ENCODE data around the gene PPP3R1.

PPP3R1 gene

DNA sequence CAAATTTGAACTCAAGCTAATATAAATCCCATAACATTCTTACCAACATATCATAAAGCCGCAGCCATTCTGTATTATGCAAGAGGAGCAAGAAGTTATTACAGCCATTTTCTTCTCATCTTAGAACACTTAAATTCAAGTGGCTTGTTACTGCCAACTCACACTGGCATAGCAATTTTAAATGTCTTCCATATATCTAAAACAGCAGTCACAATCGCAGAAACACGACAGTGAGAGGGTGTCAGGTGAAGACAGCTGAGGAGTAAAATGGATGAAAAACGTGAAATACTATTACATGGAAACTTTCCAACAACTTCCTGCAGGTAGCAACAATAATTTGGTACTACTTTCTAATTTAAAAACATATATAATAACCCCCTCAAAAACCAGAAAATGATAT lies 17.9 kb downstream of the PPP3R1 start:
- TF ChIP-seq, protein P1, sequence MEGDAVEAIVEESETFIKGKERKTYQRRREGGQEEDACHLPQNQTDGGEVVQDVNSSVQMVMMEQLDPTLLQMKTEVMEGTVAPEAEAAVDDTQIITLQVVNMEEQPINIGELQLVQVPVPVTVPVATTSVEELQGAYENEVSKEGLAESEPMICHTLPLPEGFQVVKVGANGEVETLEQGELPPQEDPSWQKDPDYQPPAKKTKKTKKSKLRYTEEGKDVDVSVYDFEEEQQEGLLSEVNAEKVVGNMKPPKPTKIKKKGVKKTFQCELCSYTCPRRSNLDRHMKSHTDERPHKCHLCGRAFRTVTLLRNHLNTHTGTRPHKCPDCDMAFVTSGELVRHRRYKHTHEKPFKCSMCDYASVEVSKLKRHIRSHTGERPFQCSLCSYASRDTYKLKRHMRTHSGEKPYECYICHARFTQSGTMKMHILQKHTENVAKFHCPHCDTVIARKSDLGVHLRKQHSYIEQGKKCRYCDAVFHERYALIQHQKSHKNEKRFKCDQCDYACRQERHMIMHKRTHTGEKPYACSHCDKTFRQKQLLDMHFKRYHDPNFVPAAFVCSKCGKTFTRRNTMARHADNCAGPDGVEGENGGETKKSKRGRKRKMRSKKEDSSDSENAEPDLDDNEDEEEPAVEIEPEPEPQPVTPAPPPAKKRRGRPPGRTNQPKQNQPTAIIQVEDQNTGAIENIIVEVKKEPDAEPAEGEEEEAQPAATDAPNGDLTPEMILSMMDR (IDR thresholded peaks at IDR 0.05; ENCODE audit: insufficient read depth, low read depth, low read length, missing control alignments): no peak
- no peak for DNase-seq (ENCODE audit: low read depth)
- H3K4me3 ChIP-seq (ENCODE audit: low read depth, low read length): no peak overlapping the region

DNA sequence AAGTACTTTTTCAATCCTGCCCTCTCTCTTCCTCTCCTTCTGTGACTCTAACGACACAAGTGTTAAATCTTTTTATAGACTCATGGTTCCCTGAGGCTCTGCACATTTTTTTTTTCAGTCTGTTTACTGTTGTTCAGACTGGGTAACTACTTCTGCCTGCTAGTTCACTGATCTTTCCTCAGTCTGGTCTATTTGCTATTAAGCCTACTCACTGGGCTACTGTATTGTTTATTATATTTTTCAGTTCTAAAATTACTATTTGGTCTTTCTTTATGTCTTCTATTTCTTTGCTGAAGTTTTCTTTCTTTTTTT lies 21.3 kb downstream of the PPP3R1 start:
- TF ChIP-seq, protein P1 (IDR thresholded peaks at IDR 0.05; ENCODE audit: insufficient read depth, low read depth, low read length, missing control alignments): no peak
- no peak for DNase-seq (ENCODE audit: low read depth)
- H3K4me3 ChIP-seq (ENCODE audit: low read depth, low read length): no peak overlapping the region

DNA sequence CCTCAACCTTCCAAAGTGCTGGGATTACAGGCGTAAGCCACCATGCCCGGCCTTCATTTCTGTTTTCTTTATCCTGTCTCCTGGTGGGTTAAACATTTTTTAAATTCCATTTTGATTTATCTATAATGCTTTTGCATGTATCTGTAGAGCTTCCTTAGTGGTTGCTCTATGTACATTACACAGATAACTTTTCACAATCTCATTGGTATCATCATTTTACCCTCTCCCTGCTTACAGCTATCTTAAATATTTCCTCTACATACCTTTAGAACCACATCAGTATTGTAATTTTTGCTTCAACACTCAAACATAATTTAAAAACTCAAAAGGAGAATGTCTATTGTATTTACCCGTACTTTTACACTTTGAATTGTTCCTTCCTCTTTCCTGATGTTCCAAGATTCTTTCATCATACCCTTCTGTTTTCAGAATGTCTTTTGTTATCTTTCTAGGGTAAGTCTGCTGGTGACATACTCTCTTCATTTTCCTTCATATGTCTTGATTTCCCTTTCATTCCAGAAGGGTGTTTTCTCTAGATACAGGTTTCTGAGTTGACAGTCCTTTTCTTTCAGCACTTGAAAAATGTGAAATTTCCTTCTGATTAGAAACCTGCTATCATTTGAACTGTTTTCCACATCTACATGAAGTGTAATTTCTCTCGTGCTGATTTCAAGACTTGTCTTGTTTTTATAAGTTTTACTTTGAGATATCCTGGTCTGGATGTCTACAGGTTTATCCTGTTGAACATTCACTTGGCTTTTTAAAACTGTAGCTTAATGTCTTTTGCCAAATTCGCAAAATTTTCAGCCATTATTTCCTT lies 21.9 kb downstream of the PPP3R1 start:
- TF ChIP-seq, protein P1 (IDR thresholded peaks at IDR 0.05; ENCODE audit: insufficient read depth, low read depth, low read length, missing control alignments): no peak
- no peak for DNase-seq (ENCODE audit: low read depth)
- no peak overlapping the region for H3K4me3 ChIP-seq (ENCODE audit: low read depth, low read length)

DNA sequence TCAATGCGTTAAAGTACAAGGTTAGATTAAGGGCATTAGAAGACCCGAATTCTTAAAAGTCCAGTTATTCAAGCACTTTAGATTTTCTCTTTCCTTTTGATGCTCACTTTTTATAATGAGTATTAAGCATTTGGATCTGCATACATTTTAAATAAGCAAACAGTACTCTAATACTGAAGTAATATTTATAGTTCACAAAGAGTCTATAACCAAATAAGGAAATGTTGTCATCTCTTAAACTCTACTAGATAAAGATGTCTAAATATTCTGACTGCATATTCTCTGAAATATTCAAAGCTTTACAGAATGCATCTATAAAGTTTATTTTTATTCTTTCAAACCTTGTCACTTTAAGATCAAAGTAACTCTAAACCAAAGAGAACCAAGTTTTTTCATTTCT lies 25.5 kb downstream of the PPP3R1 start:
- DNase-seq (ENCODE audit: low read depth): no peak
- H3K4me3 ChIP-seq (ENCODE audit: low read depth, low read length): no peak overlapping the region
- TF ChIP-seq, protein P1 (IDR thresholded peaks at IDR 0.05; ENCODE audit: insufficient read depth, low read depth, low read length, missing control alignments): no peak

DNA sequence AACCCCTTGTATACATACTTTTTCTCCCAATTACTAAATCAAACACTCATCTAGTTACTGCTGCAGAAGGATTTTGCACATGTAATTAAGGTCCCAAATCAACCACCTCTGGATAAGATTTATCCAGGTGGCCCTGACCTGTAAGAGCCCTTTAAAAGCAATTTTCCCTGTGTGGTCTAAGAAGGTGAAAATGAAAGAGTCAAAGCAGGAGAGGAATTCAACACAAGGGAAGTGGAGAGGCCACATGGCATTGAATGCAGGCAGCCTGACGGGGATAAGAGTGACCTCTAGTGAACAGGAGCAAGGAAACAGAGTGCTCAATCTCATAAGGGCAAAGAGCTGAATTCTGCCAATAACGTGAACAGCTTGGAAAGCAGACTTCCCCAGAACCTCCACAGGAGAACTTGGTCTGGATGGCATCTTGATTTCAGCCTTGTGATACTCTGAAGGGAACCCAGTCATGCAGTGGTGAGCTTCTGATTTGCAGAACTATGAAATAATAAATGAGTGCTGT lies 27.2 kb downstream of the PPP3R1 start:
- TF ChIP-seq, protein P1 (IDR thresholded peaks at IDR 0.05; ENCODE audit: insufficient read depth, low read depth, low read length, missing control alignments): peak; percentile 27
- no peak overlapping the region for H3K4me3 ChIP-seq (ENCODE audit: low read depth, low read length)
- DNase-seq (ENCODE audit: low read depth): peak; percentile 61

DNA sequence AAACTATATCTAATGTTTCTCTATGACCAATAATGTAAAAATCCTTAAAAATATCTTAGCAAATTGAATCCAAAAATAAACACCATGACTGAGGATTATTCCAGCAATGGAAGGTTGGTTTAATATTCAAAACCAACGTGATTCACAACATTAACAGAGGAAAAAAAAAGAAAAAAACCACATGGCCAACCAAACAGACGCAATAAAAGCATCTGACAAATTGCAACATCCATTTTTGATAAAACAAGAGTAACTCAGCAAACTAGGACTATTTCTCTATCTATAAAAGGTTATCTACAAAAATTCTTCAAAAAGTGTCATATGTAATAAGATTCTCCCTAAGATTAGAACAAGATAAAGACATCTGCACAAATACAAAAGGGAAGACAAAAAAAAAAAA lies 28.9 kb downstream of the PPP3R1 start:
- TF ChIP-seq, protein P1 (IDR thresholded peaks at IDR 0.05; ENCODE audit: insufficient read depth, low read depth, low read length, missing control alignments): no peak
- DNase-seq (ENCODE audit: low read depth): no peak
- no peak overlapping the region for H3K4me3 ChIP-seq (ENCODE audit: low read depth, low read length)

DNA sequence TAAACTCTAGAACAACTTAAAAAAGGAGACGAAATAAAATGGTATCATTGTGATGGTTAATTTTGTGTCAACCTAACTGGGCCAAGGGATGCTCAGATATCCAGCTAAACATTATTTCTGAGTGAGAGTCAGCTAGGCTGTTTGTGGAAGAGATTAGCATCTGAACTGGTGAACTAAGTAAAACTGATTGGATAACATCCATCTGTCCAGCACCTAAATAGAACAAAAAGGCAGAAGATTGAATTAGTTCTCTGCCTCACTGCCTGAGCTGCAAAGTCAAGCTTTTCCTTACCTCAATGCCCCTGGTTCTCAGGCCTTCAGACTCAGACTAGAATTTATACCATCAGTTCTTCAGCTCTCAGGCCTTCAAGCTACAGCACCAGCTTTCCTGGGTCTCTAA lies 30.0 kb downstream of the PPP3R1 start:
- no peak overlapping the region for H3K4me3 ChIP-seq (ENCODE audit: low read depth, low read length)
- TF ChIP-seq, protein P1 (IDR thresholded peaks at IDR 0.05; ENCODE audit: insufficient read depth, low read depth, low read length, missing control alignments): no peak
- DNase-seq (ENCODE audit: low read depth): no peak

All from GM12865 (cell line).